Raji (cell line): ENCODE data around the gene BCL7C.

ENCODE experiments used
- POLR2A ChIP-seq: IDR thresholded peaks from 2 replicates; pipeline ENCODE4 v1.6.1; 2011; ENCODE audit warnings: low read depth, low read length, control low read depth; ENCODE audit not compliant: insufficient read depth

The BCL7C gene

GRCh38 chr16:30892670-30893416 lies 1.0 kb downstream of the BCL7C start:
- TF ChIP-seq POLR2A = no peak

GRCh38 chr16:30889721-30890120 lies 4.2 kb downstream of the BCL7C start:
- TF ChIP-seq POLR2A = no peak

- TF ChIP-seq POLR2A = no peak
These were observed 4.9 kb downstream of the BCL7C start for GRCh38 chr16:30888856-30889499.

- TF ChIP-seq POLR2A = no peak
These were observed 6.0 kb downstream of the BCL7C start for GRCh38 chr16:30887927-30888326.

GRCh38 chr16:30886145-30886544 lies 7.7 kb downstream of the BCL7C start:
- no peak for TF ChIP-seq POLR2A

- TF ChIP-seq POLR2A = no peak
These were observed 8.7 kb downstream of the BCL7C start for GRCh38 chr16:30885196-30885595.

GRCh38 chr16:30884760-30885159 lies 9.1 kb downstream of the BCL7C start:
- TF ChIP-seq POLR2A = no peak

- TF ChIP-seq POLR2A = no peak
These were observed 11.2 kb downstream of the BCL7C start for GRCh38 chr16:30882429-30883310.

GRCh38 chr16:30876867-30877266 lies 17.0 kb downstream of the BCL7C start:
- no peak for TF ChIP-seq POLR2A

GRCh38 chr16:30875871-30876801 lies 17.7 kb downstream of the BCL7C start:
- TF ChIP-seq POLR2A = no peak; the same call in 1 of the 2 replicates

GRCh38 chr16:30874821-30875717 lies 18.8 kb downstream of the BCL7C start:
- peak; percentile 100 for TF ChIP-seq POLR2A

GRCh38 chr16:30874244-30874820 lies 19.5 kb downstream of the BCL7C start:
- TF ChIP-seq POLR2A = no peak

GRCh38 chr16:30870904-30871303 lies 23.0 kb downstream of the BCL7C start:
- no peak for TF ChIP-seq POLR2A

- no peak for TF ChIP-seq POLR2A
These were observed 26.1 kb downstream of the BCL7C start for GRCh38 chr16:30867747-30868146.

- no peak for TF ChIP-seq POLR2A
These were observed 27.8 kb downstream of the BCL7C start for GRCh38 chr16:30866031-30866430.
